Cardiac muscle cell (in vitro differentiated cells and primary cell): ENCODE data around the gene CRYBA4. TPM values are rescaled to one million over a fixed set of nuclear protein-coding genes. Genes with fewer than 3 reads are reported as not detected.

Source experiments
- DNase-seq, 2 donors: peaks; one replicate each; pipeline versions ENCODE4 v3.0.0 to v3.0.0-alpha.2; 2010 to 2017; ENCODE audit warnings: low read depth in 1 of 2, low spot score in 1 of 2
- H3K27ac ChIP-seq: fragments of 200-600 bp; sonication (generic); 2 replicates; pipeline ENCODE4 v1.5.1; 2016
- H3K27me3 ChIP-seq: fragments of 200-600 bp; sonication (generic); 2 replicates; pipeline ENCODE4 v1.6.0; 2016; ENCODE audit warnings: control low read depth
- H3K36me3 ChIP-seq: fragments of 200-600 bp; sonication (generic); 2 replicates; pipeline ENCODE4 v1.5.1; 2016; ENCODE audit warnings: control low read depth
- H3K4me1 ChIP-seq: fragments of 200-600 bp; sonication (generic); 2 replicates; pipeline ENCODE4 v1.8.1; 2017; ENCODE audit warnings: low read depth, mild to moderate bottlenecking, mixed run types
- H3K4me3 ChIP-seq: fragments of 200-600 bp; sonication (generic); 2 replicates; pipeline ENCODE4 v1.5.1; 2016; ENCODE audit warnings: mild to moderate bottlenecking
- H3K9me3 ChIP-seq: fragments of 200-600 bp; sonication (generic); 2 replicates; pipeline ENCODE4 v1.5.1; 2017; ENCODE audit warnings: low read depth, mild to moderate bottlenecking, control low read depth
- polyA plus RNA-seq: library from polyadenylated mRNA; unstranded; fragments of >200 nt; fragmentation: Nextera tagmentation; extraction: Ambion mirVana; gene quantifications from 2 replicates; pipeline ENCODE4 v1.2.1, GENCODE V29; 2016
- total RNA-seq: library from RNA; depleted of rRNA; stranded (reverse); fragments of >200 nt; gene quantifications from 2 replicates; pipeline ENCODE4 v1.2.3, GENCODE V29; 2016
- TF ChIP-seq, protein P1 (sequence below): IDR thresholded peaks from 2 replicates; pipeline ENCODE4 v1.5.1; 2012; ENCODE audit warnings: low read depth, mild to moderate bottlenecking, low read length

The CRYBA4 gene
- total and polyA plus RNA-seq, 2 experiments from 2014 or later: 0.34 TPM; not detected in 1

DNA sequence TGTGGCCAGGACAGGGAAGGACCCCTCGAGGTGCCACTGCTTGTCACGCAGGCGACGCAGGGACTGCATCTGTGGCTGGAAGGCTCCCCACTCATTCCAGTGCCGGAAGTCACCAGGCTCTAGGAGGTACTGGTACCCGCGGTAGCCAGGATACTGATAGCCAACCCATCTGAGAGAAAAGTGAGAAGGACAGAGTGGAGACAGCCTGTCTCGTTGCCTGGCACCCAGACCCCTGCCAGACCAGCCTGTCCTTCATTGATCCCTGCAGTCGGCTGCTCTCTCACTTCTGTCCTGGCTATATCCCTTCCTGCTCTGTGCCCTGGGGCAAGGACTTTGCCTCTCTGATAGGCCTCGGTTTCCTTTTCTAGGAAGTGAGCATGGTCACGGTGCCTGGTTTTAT is 22.3 kb upstream of the CRYBA4 start:
- DNase-seq: no peak
- no peak overlapping the region for H3K27ac ChIP-seq
- TF ChIP-seq, protein P1, sequence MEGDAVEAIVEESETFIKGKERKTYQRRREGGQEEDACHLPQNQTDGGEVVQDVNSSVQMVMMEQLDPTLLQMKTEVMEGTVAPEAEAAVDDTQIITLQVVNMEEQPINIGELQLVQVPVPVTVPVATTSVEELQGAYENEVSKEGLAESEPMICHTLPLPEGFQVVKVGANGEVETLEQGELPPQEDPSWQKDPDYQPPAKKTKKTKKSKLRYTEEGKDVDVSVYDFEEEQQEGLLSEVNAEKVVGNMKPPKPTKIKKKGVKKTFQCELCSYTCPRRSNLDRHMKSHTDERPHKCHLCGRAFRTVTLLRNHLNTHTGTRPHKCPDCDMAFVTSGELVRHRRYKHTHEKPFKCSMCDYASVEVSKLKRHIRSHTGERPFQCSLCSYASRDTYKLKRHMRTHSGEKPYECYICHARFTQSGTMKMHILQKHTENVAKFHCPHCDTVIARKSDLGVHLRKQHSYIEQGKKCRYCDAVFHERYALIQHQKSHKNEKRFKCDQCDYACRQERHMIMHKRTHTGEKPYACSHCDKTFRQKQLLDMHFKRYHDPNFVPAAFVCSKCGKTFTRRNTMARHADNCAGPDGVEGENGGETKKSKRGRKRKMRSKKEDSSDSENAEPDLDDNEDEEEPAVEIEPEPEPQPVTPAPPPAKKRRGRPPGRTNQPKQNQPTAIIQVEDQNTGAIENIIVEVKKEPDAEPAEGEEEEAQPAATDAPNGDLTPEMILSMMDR: no peak
- no peaks in the 10 kb centered on the region for H3K4me1 ChIP-seq
- no peak overlapping the region for H3K4me3 ChIP-seq
- no peaks in the 10 kb centered on the region for H3K36me3 ChIP-seq
- no peaks in the 10 kb centered on the region for H3K9me3 ChIP-seq
- H3K27me3 ChIP-seq: no peaks in the 10 kb centered on the region

DNA sequence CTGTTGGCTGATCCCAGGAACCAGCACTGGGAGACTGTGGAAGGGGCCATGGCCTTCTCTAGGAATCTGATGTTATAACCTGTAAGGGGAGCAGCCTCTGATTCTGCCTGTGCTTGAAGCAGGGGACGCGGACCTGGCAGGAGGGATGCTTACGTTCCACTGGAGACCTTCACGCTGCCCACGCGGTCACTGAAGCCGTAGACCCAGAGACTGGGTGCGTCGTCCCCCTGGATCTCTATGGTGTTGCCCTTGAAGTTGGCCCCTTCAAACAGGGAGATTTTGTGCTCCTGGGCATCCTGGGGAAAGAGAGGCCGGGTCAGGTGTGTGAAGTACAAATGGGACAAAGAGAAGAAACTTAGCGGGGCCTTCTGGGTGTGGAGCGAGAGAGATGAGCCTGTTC is 20.0 kb upstream of the CRYBA4 start:
- no peaks in the 10 kb centered on the region for H3K9me3 ChIP-seq
- H3K4me1 ChIP-seq: no peaks in the 10 kb centered on the region
- TF ChIP-seq, protein P1: no peak
- no peaks in the 10 kb centered on the region for H3K36me3 ChIP-seq
- H3K27ac ChIP-seq: no peak overlapping the region
- H3K27me3 ChIP-seq: no peaks in the 10 kb centered on the region
- H3K4me3 ChIP-seq: no peak overlapping the region
- no peak for DNase-seq

DNA sequence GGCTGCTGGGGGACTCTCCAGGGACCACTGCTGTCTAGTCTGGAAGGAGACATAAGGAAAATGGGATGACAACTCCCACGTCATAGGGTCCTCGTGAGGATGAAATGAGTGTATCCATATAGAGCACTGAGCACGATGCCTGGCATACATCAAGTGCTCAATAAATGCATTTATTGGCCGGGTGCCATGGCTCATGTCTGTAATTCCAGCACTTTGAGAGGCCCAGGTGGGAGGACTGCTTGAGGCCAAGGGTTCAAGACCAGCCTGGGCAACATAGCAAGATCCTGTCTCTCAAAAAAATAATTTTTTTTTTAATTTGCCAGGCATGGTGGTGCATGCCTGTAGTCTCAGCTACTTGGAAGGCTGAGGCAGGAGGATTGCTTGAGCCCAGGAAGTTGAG is 19.6 kb upstream of the CRYBA4 start:
- no peak for DNase-seq
- Histone ChIP-seq H3K9me3 (no peaks in the 10 kb centered on the region), H3K27me3 (no peaks in the 10 kb centered on the region), H3K4me1 (no peaks in the 10 kb centered on the region), H3K27ac (no peak overlapping the region), H3K36me3 (no peaks in the 10 kb centered on the region), H3K4me3 (no peak overlapping the region)
- TF ChIP-seq, protein P1: no peak

DNA sequence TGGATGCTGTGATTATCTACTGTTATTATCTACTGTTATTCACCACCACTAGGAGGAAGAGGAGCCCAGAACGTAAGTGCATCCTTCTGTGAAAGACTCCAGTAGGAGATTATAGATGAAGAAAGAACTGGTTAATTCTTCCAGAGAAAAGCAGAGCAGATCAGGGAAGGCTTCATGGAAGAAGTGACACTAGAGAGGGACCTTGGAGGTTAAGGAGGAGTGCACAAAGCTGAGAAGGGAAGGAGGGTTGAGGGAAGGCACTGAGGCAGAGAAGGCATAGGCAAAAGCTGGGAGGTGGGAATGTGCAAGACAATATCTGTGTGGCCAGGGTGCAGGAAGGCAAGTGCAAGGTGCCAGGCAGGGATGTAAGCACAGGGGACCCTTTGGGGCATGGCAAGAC is 17.4 kb upstream of the CRYBA4 start:
- TF ChIP-seq, protein P1: no peak
- Histone ChIP-seq H3K9me3 (no peaks in the 10 kb centered on the region), H3K4me3 (no peak overlapping the region), H3K27ac (no peak overlapping the region), H3K27me3 (no peaks in the 10 kb centered on the region), H3K36me3 (no peaks in the 10 kb centered on the region), H3K4me1 (no peaks in the 10 kb centered on the region)
- DNase-seq: no peak

DNA sequence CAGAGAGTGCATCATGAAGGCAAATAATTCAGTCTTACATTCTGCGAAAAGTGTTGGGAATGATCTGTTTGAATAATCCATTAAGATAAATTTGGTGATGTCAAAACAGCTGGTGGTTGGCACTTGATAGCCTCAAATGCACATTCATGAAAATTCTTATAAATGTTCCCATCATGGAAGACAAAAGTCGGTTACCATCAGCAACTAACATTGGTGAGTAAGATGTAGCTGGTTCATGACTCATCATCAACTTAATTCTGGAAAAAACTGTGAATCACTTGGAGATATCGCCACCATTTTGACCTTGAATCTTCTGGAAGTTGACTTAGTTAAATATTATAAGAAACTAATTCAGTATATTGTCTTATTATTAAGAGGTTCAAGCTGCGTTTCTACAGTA is 15.2 kb upstream of the CRYBA4 start:
- Histone ChIP-seq H3K27ac (no peak overlapping the region), H3K4me1 (no peaks in the 10 kb centered on the region), H3K27me3 (no peaks in the 10 kb centered on the region), H3K36me3 (no peaks in the 10 kb centered on the region), H3K9me3 (no peaks in the 10 kb centered on the region), H3K4me3 (no peak overlapping the region)
- peak in 1 of 2 donors; percentile 44 for DNase-seq
- TF ChIP-seq, protein P1: no peak

DNA sequence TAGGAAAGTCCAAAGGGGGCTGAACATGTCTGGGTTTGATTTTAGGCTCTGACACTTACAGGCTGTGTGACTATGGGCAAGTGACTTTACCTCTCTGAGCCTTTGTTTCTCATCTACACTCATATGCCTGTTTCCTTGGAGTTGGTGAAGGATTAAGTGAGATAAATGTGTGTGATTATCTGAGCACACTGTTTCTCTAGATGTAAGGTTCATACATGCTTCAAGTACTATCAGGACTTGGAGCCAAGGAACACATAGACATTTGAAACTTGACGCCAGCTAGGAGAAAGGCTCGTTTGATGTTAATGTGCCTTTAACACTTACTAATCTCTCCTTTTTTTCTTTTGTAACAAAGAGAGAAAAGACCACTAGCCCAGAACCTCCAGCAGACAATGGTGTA is 13.6 kb upstream of the CRYBA4 start:
- H3K27me3 ChIP-seq: no peaks in the 10 kb centered on the region
- no peaks in the 10 kb centered on the region for H3K36me3 ChIP-seq
- no peak overlapping the region for H3K27ac ChIP-seq
- TF ChIP-seq, protein P1: no peak
- DNase-seq: no peak
- H3K4me1 ChIP-seq: no peaks in the 10 kb centered on the region
- H3K4me3 ChIP-seq: no peak overlapping the region
- no peaks in the 10 kb centered on the region for H3K9me3 ChIP-seq
